ENCODE results near the gene TSKU. TPM values are rescaled to one million over a fixed set of nuclear protein-coding genes. Genes with fewer than 3 reads are reported as not detected.

TSKU gene
- total RNA-seq, 1 donor = 23.5 TPM

- Histone ChIP-seq H4K20me1 (ENCODE audit: insufficient read depth, low read length) (peaks cover 63% of the 10 kb centered on the region), H3K79me2 (ENCODE audit: insufficient read depth, low read length) (peaks cover 80% of the 10 kb centered on the region), H3K4me3 (ENCODE audit: insufficient read depth, low read length) (no peak overlapping the region), H3K4me1 (ENCODE audit: insufficient read depth, low read length) (peaks cover 35% of the 10 kb centered on the region), H3K36me3 (ENCODE audit: insufficient read depth, low read length) (no peaks in the 10 kb centered on the region), H2AFZ (ENCODE audit: low read length) (no peak overlapping the region), H3K27me3 (ENCODE audit: insufficient read depth, low read length) (no peaks in the 10 kb centered on the region), H3K27ac (ENCODE audit: low read depth, low read length) (no peak overlapping the region), H3K4me2 (ENCODE audit: insufficient read depth, low read length) (no peak overlapping the region), H3K9me3 (ENCODE audit: low read depth, low read length) (no peaks in the 10 kb centered on the region)
- peak; percentile 78 for DNase-seq (ENCODE audit: insufficient read length, low spot score, missing footprints)
- TF ChIP-seq, protein P1, sequence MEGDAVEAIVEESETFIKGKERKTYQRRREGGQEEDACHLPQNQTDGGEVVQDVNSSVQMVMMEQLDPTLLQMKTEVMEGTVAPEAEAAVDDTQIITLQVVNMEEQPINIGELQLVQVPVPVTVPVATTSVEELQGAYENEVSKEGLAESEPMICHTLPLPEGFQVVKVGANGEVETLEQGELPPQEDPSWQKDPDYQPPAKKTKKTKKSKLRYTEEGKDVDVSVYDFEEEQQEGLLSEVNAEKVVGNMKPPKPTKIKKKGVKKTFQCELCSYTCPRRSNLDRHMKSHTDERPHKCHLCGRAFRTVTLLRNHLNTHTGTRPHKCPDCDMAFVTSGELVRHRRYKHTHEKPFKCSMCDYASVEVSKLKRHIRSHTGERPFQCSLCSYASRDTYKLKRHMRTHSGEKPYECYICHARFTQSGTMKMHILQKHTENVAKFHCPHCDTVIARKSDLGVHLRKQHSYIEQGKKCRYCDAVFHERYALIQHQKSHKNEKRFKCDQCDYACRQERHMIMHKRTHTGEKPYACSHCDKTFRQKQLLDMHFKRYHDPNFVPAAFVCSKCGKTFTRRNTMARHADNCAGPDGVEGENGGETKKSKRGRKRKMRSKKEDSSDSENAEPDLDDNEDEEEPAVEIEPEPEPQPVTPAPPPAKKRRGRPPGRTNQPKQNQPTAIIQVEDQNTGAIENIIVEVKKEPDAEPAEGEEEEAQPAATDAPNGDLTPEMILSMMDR (IDR thresholded peaks at IDR 0.05; ENCODE audit: extremely low read depth, low read depth, low read length) = no peak
Measured at GRCh38 chr11:76786441-76787014, 3.4 kb downstream of the TSKU start.

- H3K4me1 ChIP-seq (ENCODE audit: insufficient read depth, low read length) = peaks cover 35% of the 10 kb centered on the region
- H3K9me3 ChIP-seq (ENCODE audit: low read depth, low read length) = no peaks in the 10 kb centered on the region
- H3K36me3 ChIP-seq (ENCODE audit: insufficient read depth, low read length) = no peaks in the 10 kb centered on the region
- H2AFZ ChIP-seq (ENCODE audit: low read length) = no peak overlapping the region
- H3K4me2 ChIP-seq (ENCODE audit: insufficient read depth, low read length) = no peak overlapping the region
- no peaks in the 10 kb centered on the region for H3K27me3 ChIP-seq (ENCODE audit: insufficient read depth, low read length)
- no peak overlapping the region for H3K27ac ChIP-seq (ENCODE audit: low read depth, low read length)
- H3K79me2 ChIP-seq (ENCODE audit: insufficient read depth, low read length) = peaks cover 85% of the 10 kb centered on the region
- TF ChIP-seq, protein P1 (IDR thresholded peaks at IDR 0.05; ENCODE audit: extremely low read depth, low read depth, low read length) = no peak
- peak; percentile 17 for DNase-seq (ENCODE audit: insufficient read length, low spot score, missing footprints)
- no peak overlapping the region for H3K4me3 ChIP-seq (ENCODE audit: insufficient read depth, low read length)
- H4K20me1 ChIP-seq (ENCODE audit: insufficient read depth, low read length) = peaks cover 67% of the 10 kb centered on the region
Measured at GRCh38 chr11:76787271-76787670, 4.1 kb downstream of the TSKU start.

GRCh38 chr11:76787911-76788596 is 4.9 kb downstream of the TSKU start:
- H3K4me1 ChIP-seq (ENCODE audit: insufficient read depth, low read length) = peaks cover 40% of the 10 kb centered on the region
- peak; percentile 38 for DNase-seq (ENCODE audit: insufficient read length, low spot score, missing footprints)
- TF ChIP-seq, protein P1 (IDR thresholded peaks at IDR 0.05; ENCODE audit: extremely low read depth, low read depth, low read length) = no peak
- H3K9me3 ChIP-seq (ENCODE audit: low read depth, low read length) = no peaks in the 10 kb centered on the region
- H3K4me3 ChIP-seq (ENCODE audit: insufficient read depth, low read length) = no peak overlapping the region
- H3K36me3 ChIP-seq (ENCODE audit: insufficient read depth, low read length) = no peaks in the 10 kb centered on the region
- H3K4me2 ChIP-seq (ENCODE audit: insufficient read depth, low read length) = no peak overlapping the region
- no peaks in the 10 kb centered on the region for H3K27me3 ChIP-seq (ENCODE audit: insufficient read depth, low read length)
- H3K79me2 ChIP-seq (ENCODE audit: insufficient read depth, low read length) = peaks cover 93% of the 10 kb centered on the region
- H3K27ac ChIP-seq (ENCODE audit: low read depth, low read length) = no peak overlapping the region
- H2AFZ ChIP-seq (ENCODE audit: low read length) = no peak overlapping the region
- H4K20me1 ChIP-seq (ENCODE audit: insufficient read depth, low read length) = peaks cover 74% of the 10 kb centered on the region

DNA sequence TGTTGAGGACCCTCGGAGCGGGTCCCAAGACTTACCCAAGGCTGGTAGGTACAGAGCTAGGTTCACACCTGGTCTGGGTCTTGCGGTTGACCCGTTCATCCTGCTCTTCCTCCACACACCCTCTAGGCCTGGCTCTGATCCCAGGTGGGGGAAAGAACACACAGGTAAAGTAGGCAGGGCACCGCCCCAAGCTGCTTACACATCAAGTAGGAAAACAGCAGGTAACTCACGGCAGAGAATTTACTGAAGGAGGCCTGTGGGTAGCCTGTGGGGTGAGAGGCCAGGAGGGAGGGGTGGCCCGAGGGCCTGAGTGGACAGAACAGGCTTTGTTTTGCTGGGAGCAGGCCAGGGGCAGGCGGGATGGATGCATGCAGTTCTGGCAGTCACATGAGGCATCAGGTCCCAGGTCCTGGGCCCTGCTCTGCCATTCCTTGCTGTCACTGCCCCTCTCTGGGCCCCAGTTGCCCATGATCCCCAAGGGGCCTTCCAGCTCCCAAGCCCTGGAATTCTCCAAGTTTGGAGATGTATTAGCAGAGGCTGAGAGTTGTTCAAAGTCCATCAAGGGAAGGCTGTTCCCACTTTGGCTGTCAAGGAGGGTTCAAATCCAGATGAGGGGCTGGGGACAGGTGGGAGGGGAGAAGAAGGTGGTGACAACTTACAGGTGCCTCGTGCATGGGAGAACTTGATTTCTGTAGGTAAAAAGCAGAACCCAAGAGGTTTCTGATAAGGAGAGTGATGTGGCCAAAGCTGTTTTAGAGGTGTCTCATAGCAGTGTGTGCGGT is 5.7 kb downstream of the TSKU start:
- DNase-seq (ENCODE audit: insufficient read length, low spot score, missing footprints) = peak; percentile 55
- Histone ChIP-seq H3K4me2 (ENCODE audit: insufficient read depth, low read length) (no peak overlapping the region), H2AFZ (ENCODE audit: low read length) (no peak overlapping the region), H3K36me3 (ENCODE audit: insufficient read depth, low read length) (no peaks in the 10 kb centered on the region), H3K27ac (ENCODE audit: low read depth, low read length) (no peak overlapping the region), H3K79me2 (ENCODE audit: insufficient read depth, low read length) (peaks cover 96% of the 10 kb centered on the region), H3K4me1 (ENCODE audit: insufficient read depth, low read length) (peaks cover 44% of the 10 kb centered on the region), H3K27me3 (ENCODE audit: insufficient read depth, low read length) (no peaks in the 10 kb centered on the region), H3K9me3 (ENCODE audit: low read depth, low read length) (no peaks in the 10 kb centered on the region), H4K20me1 (ENCODE audit: insufficient read depth, low read length) (peaks cover 81% of the 10 kb centered on the region), H3K4me3 (ENCODE audit: insufficient read depth, low read length) (no peak overlapping the region)
- TF ChIP-seq, protein P1 (IDR thresholded peaks at IDR 0.05; ENCODE audit: extremely low read depth, low read depth, low read length) = no peak
